8988T (cell line): ENCODE measurements around the gene ZNF48.

ENCODE experiments used
- DNase-seq: peaks from one replicate; pipeline ENCODE4 v3.0.0; 2011

The ZNF48 gene

GRCh38 chr16:30444231-30445148 is 49.3 kb downstream of the ZNF48 start:
- no peak for DNase-seq

GRCh38 chr16:30445149-30445407 is 49.9 kb downstream of the ZNF48 start:
- no peak for DNase-seq

- DNase-seq: peak; percentile 51
These were observed 50.4 kb downstream of the ZNF48 start, which contains the start of gene SEPHS2 for GRCh38 chr16:30445408-30446202. SEPHS2 (minus strand) TSS chr16:30445874; CDS start chr16:30445727, 147 bp downstream.

- no peak for DNase-seq
These were observed 51.0 kb downstream of the ZNF48 start for GRCh38 chr16:30446203-30446595.

- DNase-seq: no peak
These were observed 52.4 kb downstream of the ZNF48 start for GRCh38 chr16:30447512-30448226.

GRCh38 chr16:30449116-30449435 is 53.9 kb downstream of the ZNF48 start:
- DNase-seq: no peak
